A673 (cell line): ENCODE data around the gene ZNF664. TPM values are rescaled to one million over a fixed set of nuclear protein-coding genes. Genes with fewer than 3 reads are reported as not detected.

ENCODE experiments used
- BruUV-seq: library from RNA; stranded (reverse); fragments of 400-500 nt; replicated peaks from 2 replicates; lab custom pipeline; 2021; lab: Mats Ljungman, UMichigan
- CTCF ChIA-PET: fragments of 300-600 bp; sonication (Branson Sonifier 250); formaldehyde crosslinking; loops from one replicate; lab custom pipeline; 2022; ENCODE audit warnings: antibody characterized with exemption; lab: Charles Lee
- POLR2A ChIA-PET: fragments of 300-600 bp; sonication (Branson Sonifier 250); formaldehyde crosslinking; loops from one replicate; lab custom pipeline; 2022; ENCODE audit warnings: antibody characterized with exemption; ENCODE audit not compliant: low non-redundant PET; lab: Charles Lee
- DNase-seq: peaks from one replicate; pipeline ENCODE4 v3.0.0-alpha.2; 2015; ENCODE audit warnings: low spot score
- H3K27ac ChIP-seq: fragments of 200-600 bp; sonication (generic); 2 replicates; pipeline ENCODE4 v1.5.1; 2016; ENCODE audit warnings: mixed run types, low read depth, mild to moderate bottlenecking, mixed read lengths, antibody characterized with exemption, low read length; ENCODE audit not compliant: poor library complexity, severe bottlenecking
- H3K27me3 ChIP-seq: fragments of 200-600 bp; sonication (generic); replicated peaks from 2 replicates; pipeline ENCODE4 v1.6.1; 2017; ENCODE audit warnings: mixed run types, low read depth, mild to moderate bottlenecking, mixed read lengths, antibody characterized with exemption, low read length; ENCODE audit not compliant: insufficient read depth, poor library complexity
- H3K36me3 ChIP-seq: fragments of 200-600 bp; sonication (generic); 2 replicates; pipeline ENCODE4 v1.6.1; 2016; ENCODE audit warnings: mixed run types, mild to moderate bottlenecking, mixed read lengths, antibody characterized with exemption, low read length; ENCODE audit not compliant: insufficient read depth, poor library complexity, severe bottlenecking
- H3K4me1 ChIP-seq: fragments of 200-600 bp; sonication (generic); 2 replicates; pipeline ENCODE4 v1.6.1; 2017; ENCODE audit warnings: mixed run types, mild to moderate bottlenecking, mixed read lengths, antibody characterized with exemption, low read length; ENCODE audit not compliant: insufficient read depth, poor library complexity, severe bottlenecking
- H3K4me3 ChIP-seq: fragments of 200-600 bp; sonication (generic); 2 replicates; pipeline ENCODE4 v1.5.1; 2016; ENCODE audit warnings: low read depth, mixed run types, mild to moderate bottlenecking, mixed read lengths, low read length; ENCODE audit not compliant: poor library complexity, severe bottlenecking
- H3K9me3 ChIP-seq: fragments of 200-600 bp; sonication (generic); 2 replicates; pipeline ENCODE4 v1.6.1; 2016; ENCODE audit warnings: mixed run types, low read depth, mild to moderate bottlenecking, mixed read lengths, antibody characterized with exemption, low read length; ENCODE audit not compliant: poor library complexity, severe bottlenecking
- EZH2 ChIP-seq: fragments of 200-600 bp; sonication (generic); IDR thresholded peaks from 2 replicates; pipeline ENCODE4 v1.6.1; 2017; ENCODE audit warnings: borderline replicate concordance, low read depth, mild to moderate bottlenecking, mixed read lengths, antibody characterized with exemption, low read length; ENCODE audit not compliant: poor library complexity, severe bottlenecking
- intact Hi-C: fragments of 100-400 bp; cut with micrococcal nuclease; formaldehyde crosslinking; loops from one replicate; pipeline ENCODE4 v1.10.0; 2022; ENCODE audit not compliant: unreplicated experiment
- total RNA-seq: library from RNA; stranded (reverse); gene quantifications from 2 replicates; pipeline ENCODE4 v1.2.3, GENCODE V29; 2021
- TF ChIP-seq, protein P1 (sequence below): fragments of 300-800, 200-600 bp; sonication (generic); conservative IDR thresholded peaks from 2 replicates; pipeline ENCODE4 v1.5.1; 2017; ENCODE audit warnings: low read depth, mild to moderate bottlenecking, antibody characterized with exemption, low read length, moderate library complexity, mixed read lengths

The ZNF664 gene
- total RNA-seq, 1 experiment from 2014 or later = 135 TPM

- H3K36me3 ChIP-seq = peaks cover 33% of the 10 kb centered on the region
- intact Hi-C loops = no loop called here
- H3K27ac ChIP-seq = no peak overlapping the region
- no peaks in the 10 kb centered on the region for H3K27me3 ChIP-seq
- ChIA-PET POLR2A (no interaction called here), CTCF (no interaction called here)
- no peaks in the 10 kb centered on the region for H3K9me3 ChIP-seq
- TF ChIP-seq, protein P1, sequence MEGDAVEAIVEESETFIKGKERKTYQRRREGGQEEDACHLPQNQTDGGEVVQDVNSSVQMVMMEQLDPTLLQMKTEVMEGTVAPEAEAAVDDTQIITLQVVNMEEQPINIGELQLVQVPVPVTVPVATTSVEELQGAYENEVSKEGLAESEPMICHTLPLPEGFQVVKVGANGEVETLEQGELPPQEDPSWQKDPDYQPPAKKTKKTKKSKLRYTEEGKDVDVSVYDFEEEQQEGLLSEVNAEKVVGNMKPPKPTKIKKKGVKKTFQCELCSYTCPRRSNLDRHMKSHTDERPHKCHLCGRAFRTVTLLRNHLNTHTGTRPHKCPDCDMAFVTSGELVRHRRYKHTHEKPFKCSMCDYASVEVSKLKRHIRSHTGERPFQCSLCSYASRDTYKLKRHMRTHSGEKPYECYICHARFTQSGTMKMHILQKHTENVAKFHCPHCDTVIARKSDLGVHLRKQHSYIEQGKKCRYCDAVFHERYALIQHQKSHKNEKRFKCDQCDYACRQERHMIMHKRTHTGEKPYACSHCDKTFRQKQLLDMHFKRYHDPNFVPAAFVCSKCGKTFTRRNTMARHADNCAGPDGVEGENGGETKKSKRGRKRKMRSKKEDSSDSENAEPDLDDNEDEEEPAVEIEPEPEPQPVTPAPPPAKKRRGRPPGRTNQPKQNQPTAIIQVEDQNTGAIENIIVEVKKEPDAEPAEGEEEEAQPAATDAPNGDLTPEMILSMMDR = no peak
- no peak for TF ChIP-seq EZH2
- no peak overlapping the region for H3K4me3 ChIP-seq
- peaks cover 3% of the 10 kb centered on the region for H3K4me1 ChIP-seq
- no TSS peak for BruUV-seq
- no peak for DNase-seq
These were observed 29.6 kb downstream of the ZNF664 start for GRCh38 chr12:124002654-124003053.

- no peak for DNase-seq
- no TSS peak for BruUV-seq
These were observed 31.3 kb downstream of the ZNF664 start for GRCh38 chr12:124004233-124004875.

DNA sequence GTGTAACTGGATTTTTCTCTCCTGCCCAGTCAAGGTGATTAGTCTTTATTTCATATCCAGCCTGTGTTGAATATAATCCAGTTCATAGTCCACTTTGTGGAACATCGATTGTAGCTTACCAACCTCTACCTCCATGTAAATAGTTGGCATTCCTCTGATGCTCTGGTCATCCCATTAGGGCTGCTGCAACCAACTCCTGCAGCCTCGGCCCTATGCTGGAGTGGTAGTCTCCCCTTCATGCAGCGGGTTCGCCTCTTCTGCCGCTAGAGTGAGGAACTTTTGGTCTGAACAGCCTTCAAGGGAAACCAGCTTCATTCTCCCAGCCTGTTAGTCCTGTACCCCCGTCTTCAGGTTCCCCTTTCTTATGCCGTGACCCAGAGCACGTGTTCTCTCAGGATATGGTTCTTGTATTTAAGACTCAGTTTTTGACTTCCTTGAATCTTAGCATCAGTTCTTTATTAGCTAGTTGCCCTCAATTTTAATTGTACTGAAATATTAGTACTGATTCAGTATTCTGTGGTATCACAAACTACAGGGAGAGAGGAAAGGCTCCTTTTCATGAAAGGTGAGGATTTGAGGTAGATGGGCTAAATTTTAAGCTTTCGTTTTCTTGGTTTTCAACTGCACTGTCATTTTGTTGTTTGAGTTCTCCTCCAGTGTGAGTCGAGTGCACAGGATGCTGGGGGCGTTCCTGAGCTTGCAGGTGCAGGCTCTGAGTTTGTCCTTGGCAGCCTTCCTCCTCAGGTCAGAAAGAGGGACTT, 33.2 kb downstream of the ZNF664 start:
- ChIA-PET POLR2A (no interaction called here), CTCF (no interaction called here)
- H3K9me3 ChIP-seq = no peaks in the 10 kb centered on the region
- peaks cover 24% of the 10 kb centered on the region for H3K36me3 ChIP-seq
- no peak overlapping the region for H3K4me3 ChIP-seq
- H3K27me3 ChIP-seq = no peaks in the 10 kb centered on the region
- intact Hi-C loops = no loop called here
- no peak for DNase-seq
- BruUV-seq = no TSS peak
- H3K4me1 ChIP-seq = no peaks in the 10 kb centered on the region
- no peak overlapping the region for H3K27ac ChIP-seq
- no peak for TF ChIP-seq EZH2
- TF ChIP-seq, protein P1 = no peak

More at GRCh38 chr12:124004233-124004875, 31.3 kb downstream of the ZNF664 start:
- ChIA-PET POLR2A (no interaction called here), CTCF (no interaction called here)
- Histone ChIP-seq H3K36me3 (peaks cover 23% of the 10 kb centered on the region), H3K4me1 (no peaks in the 10 kb centered on the region), H3K9me3 (no peaks in the 10 kb centered on the region), H3K4me3 (no peak overlapping the region), H3K27ac (no peak overlapping the region), H3K27me3 (no peaks in the 10 kb centered on the region)
- intact Hi-C loops = no loop called here
- TF ChIP-seq, protein P1 = no peak
- TF ChIP-seq EZH2 = no peak
